Midbrain (tissue), 1 donor: ENCODE measurements around the gene KPTN.

Source experiments
- DNase-seq: peaks from one replicate; lab custom pipeline; 2025; lab: John Stamatoyannopoulos, UW

KPTN gene

GRCh38 chr19:47435196-47435595 is 48.8 kb downstream of the KPTN start:
- DNase-seq, result no peak

DNA sequence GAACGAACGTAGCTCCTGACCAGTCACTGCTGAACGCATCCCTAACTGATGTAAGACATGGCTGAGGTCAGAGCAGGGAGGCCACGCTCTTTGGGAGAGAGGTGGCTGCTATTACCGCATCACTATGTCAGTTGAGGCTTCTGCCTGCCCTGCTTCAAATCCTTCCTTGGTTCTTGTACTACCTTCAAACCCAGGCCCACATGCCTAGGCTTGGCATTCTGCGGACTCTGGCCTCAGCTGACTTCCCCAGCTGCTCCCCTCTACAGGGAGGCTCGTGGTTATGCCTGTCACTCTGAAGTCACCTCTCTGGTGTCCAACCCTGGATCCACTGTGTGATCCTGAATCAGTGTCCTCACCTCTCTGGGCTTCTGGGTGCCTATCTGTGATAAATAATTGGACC is 49.9 kb downstream of the KPTN start:
- DNase-seq, result no peak

DNA sequence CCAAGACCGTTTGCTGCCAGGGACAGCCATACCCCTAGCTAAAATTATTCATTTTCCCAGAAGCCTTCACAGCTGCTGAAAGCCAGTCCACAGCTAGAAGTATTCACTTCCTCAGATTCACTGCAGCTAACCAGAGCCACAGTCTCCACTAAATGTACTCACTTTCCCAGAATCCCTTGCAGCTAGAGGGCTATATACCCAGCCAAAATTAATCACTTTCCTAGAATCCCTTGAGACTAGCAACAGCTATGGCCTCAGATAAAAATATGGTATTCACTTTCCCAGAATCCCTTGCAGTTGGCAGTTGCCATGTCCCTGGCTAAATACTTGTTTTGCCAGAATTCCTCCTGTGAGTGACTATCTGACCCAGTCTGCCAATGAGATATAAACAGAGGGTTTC is 50.9 kb downstream of the KPTN start:
- DNase-seq, result no peak

GRCh38 chr19:47432499-47432898 is 51.5 kb downstream of the KPTN start:
- DNase-seq, result no peak

DNA sequence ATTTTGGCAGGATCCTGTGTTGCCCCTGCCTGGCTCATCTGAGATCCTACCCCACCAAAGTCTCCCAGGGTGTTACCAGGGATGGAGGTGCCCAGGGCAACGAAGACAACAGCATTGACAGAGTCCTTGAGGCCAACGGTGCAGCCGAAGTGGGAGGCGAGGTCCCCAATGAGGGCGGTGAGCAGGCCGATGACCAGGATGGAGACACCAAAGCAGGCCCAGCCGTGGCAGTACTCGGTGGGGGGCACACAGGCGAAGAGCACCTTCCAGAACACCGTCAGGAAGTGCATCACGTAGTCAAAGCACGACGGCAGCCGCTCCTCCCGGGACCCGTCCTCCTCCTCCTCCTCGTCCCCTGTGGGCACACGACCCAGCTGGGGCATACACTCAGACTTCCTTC is 51.9 kb downstream of the KPTN start:
- DNase-seq, result no peak

- no peak for DNase-seq
Measured at GRCh38 chr19:47430041-47430802, 53.8 kb downstream of the KPTN start.

DNA sequence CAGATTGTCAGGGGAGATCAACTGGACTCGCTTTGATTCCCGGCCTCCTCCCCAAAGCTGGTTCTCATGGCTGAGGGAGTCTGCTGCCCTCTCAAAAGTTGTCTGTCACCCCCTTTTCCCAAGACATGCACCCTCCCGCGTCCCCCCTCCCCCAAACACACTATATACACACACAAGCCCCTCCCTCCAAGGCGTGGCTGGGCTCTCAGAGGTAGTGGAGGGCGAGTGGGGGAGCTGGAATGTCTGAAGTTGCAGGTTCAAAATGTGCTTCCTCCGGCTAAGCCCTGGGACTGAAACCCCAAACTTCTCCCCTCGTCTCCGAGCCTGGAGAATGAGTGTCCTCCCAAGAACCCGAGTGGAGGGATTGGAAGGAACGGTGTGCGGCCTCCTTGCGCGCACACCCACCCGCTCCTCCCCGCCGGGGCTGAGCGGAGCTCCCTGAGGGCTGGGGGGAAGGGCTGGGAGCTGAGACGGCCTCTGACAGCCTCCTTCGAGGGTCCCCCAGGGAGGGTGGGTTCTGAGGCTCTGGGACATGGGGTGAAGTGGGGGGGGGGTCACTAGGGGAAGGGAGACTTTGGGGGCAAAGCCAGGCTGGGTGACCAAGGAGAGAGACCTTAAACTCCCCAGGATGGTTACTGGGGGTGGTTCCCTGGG is 54.8 kb downstream of the KPTN start:
- no peak for DNase-seq

- DNase-seq, result peak; percentile 69
Measured at GRCh38 chr19:47428177-47428894, 55.7 kb downstream of the KPTN start.

- DNase-seq, result peak; percentile 35
Measured at GRCh38 chr19:47427241-47428176, 56.5 kb downstream of the KPTN start.
